SK-N-SH (cell line): Measurements from ENCODE around the gene LHPP.
"Not testable (repeated sequence)": the region's sequence is repeated elsewhere in the genome, so short reads cannot be mapped to it uniquely, and the experiment has no call there.

Source experiments
- CHD2 ChIP-seq: fragments of 150-350 bp; IDR thresholded peaks from 2 replicates; pipeline ENCODE4 v1.6.1; 2018; ENCODE audit warnings: low read length; ENCODE audit not compliant: partially characterized antibody
- CTCF ChIP-seq: fragments of 200-600 bp; sonication (generic); IDR thresholded peaks from 2 replicates; pipeline ENCODE4 v1.6.1; 2017; ENCODE audit warnings: antibody characterized with exemption, mild to moderate bottlenecking, moderate library complexity
- EP300 ChIP-seq, 2 experiments: IDR thresholded peaks; 2 replicates each; pipeline versions ENCODE4 v1.4.0 to v1.6.1; 2012; ENCODE audit warnings: borderline replicate concordance in 1 of 2, low read depth in 1 of 2, low read length in 1 of 2
- EZH2phosphoT487 ChIP-seq: fragments of 200-600 bp; sonication (generic); IDR thresholded peaks from 2 replicates; pipeline ENCODE4 v1.6.1; 2017; ENCODE audit warnings: low read depth, mixed run types, mild to moderate bottlenecking, antibody characterized with exemption, moderate library complexity, borderline replicate concordance
- MAX ChIP-seq: IDR thresholded peaks from 2 replicates; pipeline ENCODE4 v1.4.0; 2012; ENCODE audit warnings: low read depth
- NRF1 ChIP-seq: IDR thresholded peaks from 2 replicates; pipeline ENCODE4 v1.6.1; 2012; ENCODE audit warnings: low read depth, mild to moderate bottlenecking, low read length
- POLR2AphosphoS5 ChIP-seq: IDR thresholded peaks from 2 replicates; pipeline ENCODE4 v1.6.1; 2012; ENCODE audit warnings: low read depth, low read length
- TAF1 ChIP-seq: IDR thresholded peaks from 2 replicates; pipeline ENCODE4 v1.6.1; 2012; ENCODE audit warnings: low read depth, mild to moderate bottlenecking, low read length, moderate library complexity, borderline replicate concordance
- YY1 ChIP-seq: IDR thresholded peaks from 2 replicates; pipeline ENCODE4 v1.4.0; 2012; ENCODE audit warnings: low read depth, mild to moderate bottlenecking
- TF ChIP-seq, protein P1 (sequence below): fragments of 150-350 bp; IDR thresholded peaks from 2 replicates; pipeline ENCODE4 v1.6.1; 2017; ENCODE audit warnings: antibody characterized with exemption, low read length, low read depth, borderline replicate concordance

- not testable (repeated sequence) for TF ChIP-seq EZH2phosphoT487; MAX; YY1; TAF1; CTCF; POLR2AphosphoS5; CHD2; EP300 (IDR thresholded peaks at IDR 0.05; ENCODE audit: borderline replicate concordance in 1 of 2, low read depth in 1 of 2, low read length in 1 of 2); NRF1
- TF ChIP-seq, protein P1, sequence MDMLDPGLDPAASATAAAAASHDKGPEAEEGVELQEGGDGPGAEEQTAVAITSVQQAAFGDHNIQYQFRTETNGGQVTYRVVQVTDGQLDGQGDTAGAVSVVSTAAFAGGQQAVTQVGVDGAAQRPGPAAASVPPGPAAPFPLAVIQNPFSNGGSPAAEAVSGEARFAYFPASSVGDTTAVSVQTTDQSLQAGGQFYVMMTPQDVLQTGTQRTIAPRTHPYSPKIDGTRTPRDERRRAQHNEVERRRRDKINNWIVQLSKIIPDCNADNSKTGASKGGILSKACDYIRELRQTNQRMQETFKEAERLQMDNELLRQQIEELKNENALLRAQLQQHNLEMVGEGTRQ, result not testable (repeated sequence)
Measured at GRCh38 chr10:124610851-124611250, 149.2 kb downstream of the LHPP start.
